IPS DF 4.7 (cell line): ENCODE data around the gene KRT8.

ENCODE experiments used
- DNase-seq: peaks from one replicate; pipeline ENCODE4 v3.0.0-alpha.2; 2013; ENCODE audit warnings: low spot score; ENCODE audit errors: extremely low read depth

KRT8 gene

GRCh38 chr12:52848661-52849255 is 56.1 kb downstream of the KRT8 start, which contains the start of gene KRT78:
TSS of gene KRT78 (minus strand) at chr12:52848994. CDS start at chr12:52848930, 64 bp downstream.
- no peak for DNase-seq

- no peak for DNase-seq
Measured at GRCh38 chr12:52847335-52848102, 57.4 kb downstream of the KRT8 start.
